ENCODE measurements around the gene RASSF7.

Gene RASSF7

DNA sequence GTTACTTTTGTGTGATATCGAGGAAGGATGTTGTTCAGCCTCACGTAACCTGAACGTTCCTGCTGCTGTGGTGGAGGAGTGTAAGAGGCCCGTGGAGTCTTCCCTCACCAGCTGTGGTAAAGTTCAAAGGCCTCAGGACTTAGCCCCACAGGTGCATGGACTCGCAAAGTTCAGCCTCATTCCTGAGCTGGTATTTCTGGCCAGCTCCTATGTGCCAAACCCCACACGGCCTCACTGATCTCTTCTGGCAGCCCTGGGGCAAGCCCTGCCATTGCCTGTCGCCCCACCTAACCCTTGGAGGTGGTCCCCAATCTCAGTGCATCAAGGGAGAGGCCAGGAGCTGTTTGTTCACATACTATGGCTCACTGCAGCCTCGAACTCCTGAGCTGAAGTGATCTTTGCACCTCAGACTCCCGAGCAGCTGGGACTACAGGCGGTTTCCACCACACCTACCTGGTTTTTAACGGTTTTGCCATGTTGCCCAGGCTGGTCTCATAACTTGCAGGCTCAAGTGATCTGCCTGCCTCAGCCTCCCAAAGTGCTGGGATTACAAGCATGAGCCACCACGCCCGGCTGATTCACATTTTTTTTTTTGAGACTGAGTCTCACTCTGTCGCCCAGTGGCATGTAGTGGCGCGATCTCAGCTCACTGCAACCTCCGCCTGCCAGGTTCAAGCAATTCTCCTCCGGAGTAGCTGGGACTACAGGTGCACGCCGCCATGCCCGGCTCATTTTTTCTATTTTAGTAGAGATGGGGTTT is 17.7 kb downstream of the RASSF7 start:
- Histone ChIP-seq H3K4me3 (replicated peaks; ENCODE audit: low read depth, low read length) (peak overlapping the region; percentile 97), H3K36me3 (ENCODE audit: control insufficient read depth, insufficient read depth, low read length) (peaks cover 5% of the 10 kb centered on the region)

DNA sequence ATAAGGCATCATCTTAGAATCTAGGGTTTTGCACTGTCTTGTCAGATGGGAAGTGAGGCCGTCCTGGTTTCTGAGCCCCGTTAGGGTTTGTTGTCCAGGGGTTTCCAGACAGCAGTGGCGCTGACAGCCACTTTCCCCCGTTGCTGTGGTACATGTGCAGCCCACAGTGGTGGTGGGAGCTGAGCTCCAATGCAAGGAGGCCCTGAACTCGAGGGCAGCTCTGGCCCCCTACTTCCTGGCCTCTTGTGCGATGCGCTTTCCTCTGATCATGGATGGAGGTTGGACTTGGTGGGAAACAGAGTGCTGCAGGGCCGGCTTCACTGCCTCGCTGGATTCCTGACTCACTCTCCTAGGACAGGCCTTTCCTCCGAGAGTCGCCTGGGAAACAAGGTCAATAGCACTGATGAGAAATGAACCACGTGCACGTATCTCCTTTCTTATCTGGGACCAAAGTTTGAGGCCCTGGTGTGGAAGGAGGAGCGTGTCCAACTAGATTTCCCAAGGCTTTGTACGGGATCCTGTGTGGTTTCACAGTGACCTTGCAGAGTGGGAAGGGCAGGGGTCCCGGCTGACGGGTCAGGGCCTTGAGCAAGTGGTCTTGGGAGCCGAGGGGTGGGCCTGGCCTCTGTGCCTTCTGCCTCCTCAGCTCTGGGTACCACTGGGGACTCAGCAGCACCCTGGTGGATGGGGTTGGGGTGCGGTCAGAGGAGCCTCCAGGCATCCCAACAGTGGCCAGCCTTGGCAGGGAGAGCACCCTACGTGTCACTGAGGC is 19.2 kb downstream of the RASSF7 start:
- peaks cover under 1% of the 10 kb centered on the region; the same call in 1 of the 2 replicates for H3K27me3 ChIP-seq (replicated peaks; ENCODE audit: control insufficient read depth, insufficient read depth, low read length)
- no peak overlapping the region for H3K4me3 ChIP-seq (replicated peaks; ENCODE audit: low read depth, low read length)
- TF ChIP-seq, protein P1, sequence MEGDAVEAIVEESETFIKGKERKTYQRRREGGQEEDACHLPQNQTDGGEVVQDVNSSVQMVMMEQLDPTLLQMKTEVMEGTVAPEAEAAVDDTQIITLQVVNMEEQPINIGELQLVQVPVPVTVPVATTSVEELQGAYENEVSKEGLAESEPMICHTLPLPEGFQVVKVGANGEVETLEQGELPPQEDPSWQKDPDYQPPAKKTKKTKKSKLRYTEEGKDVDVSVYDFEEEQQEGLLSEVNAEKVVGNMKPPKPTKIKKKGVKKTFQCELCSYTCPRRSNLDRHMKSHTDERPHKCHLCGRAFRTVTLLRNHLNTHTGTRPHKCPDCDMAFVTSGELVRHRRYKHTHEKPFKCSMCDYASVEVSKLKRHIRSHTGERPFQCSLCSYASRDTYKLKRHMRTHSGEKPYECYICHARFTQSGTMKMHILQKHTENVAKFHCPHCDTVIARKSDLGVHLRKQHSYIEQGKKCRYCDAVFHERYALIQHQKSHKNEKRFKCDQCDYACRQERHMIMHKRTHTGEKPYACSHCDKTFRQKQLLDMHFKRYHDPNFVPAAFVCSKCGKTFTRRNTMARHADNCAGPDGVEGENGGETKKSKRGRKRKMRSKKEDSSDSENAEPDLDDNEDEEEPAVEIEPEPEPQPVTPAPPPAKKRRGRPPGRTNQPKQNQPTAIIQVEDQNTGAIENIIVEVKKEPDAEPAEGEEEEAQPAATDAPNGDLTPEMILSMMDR (IDR thresholded peaks at IDR 0.05; ENCODE audit: insufficient read depth, low read length, poor library complexity, severe bottlenecking): no peak
- H3K36me3 ChIP-seq (ENCODE audit: control insufficient read depth, insufficient read depth, low read length): peaks cover 15% of the 10 kb centered on the region
- no peak for DNase-seq (ENCODE audit: extremely low read depth, insufficient read length)

More for the DNA sequence above, 17.7 kb downstream of the RASSF7 start:
- H3K27me3 ChIP-seq (replicated peaks; ENCODE audit: control insufficient read depth, insufficient read depth, low read length): peaks cover 2% of the 10 kb centered on the region; the same call in 1 of the 2 replicates
- no peak for DNase-seq (ENCODE audit: extremely low read depth, insufficient read length)
- TF ChIP-seq, protein P1 (IDR thresholded peaks at IDR 0.05; ENCODE audit: insufficient read depth, low read length, poor library complexity, severe bottlenecking): no peak

DNA sequence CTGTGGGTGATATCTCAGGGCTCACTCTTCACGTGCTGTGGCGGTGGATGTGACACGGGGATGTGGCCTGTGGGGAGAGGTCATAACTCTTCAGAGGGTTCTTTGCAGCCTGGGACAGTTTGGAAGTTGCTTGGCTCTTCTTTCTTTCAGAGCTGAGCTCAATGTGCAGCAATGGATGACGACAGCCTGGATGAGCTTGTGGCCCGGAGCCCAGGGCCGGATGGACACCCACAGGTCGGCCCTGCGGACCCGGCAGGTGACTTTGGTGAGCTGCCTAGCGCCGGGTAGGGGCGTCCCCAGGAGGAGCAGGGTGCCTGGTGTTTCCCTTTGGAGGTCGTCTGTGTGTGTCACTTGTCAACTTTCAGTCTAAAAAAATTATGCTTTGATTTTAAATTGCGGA is 20.6 kb downstream of the RASSF7 start:
- Histone ChIP-seq H3K4me3 (replicated peaks; ENCODE audit: low read depth, low read length) (no peak overlapping the region), H3K27me3 (replicated peaks; ENCODE audit: control insufficient read depth, insufficient read depth, low read length) (no peaks in the 10 kb centered on the region), H3K36me3 (ENCODE audit: control insufficient read depth, insufficient read depth, low read length) (peaks cover 16% of the 10 kb centered on the region)
- DNase-seq (ENCODE audit: extremely low read depth, insufficient read length): no peak
- TF ChIP-seq, protein P1 (IDR thresholded peaks at IDR 0.05; ENCODE audit: insufficient read depth, low read length, poor library complexity, severe bottlenecking): no peak

DNA sequence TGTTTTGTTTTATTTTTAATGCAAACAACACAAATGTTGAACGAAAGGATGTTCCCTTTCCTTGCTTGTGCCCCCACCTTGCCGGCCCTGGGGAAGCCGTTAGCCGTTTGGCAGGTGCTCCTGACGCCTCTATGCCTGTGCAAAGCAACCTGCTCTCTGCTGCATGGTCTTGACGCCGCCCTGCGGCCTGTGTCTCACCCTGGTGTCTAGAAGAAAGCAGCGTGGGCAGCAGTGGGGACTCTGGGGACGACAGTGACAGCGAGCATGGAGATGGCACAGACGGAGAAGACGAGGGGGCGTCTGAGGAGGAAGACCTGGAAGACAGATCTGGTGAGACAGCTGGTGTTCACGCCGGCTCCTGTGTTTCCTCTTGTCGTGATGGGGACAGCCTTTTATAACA is 21.0 kb downstream of the RASSF7 start:
- H3K36me3 ChIP-seq (ENCODE audit: control insufficient read depth, insufficient read depth, low read length): peaks cover 19% of the 10 kb centered on the region
- TF ChIP-seq, protein P1 (IDR thresholded peaks at IDR 0.05; ENCODE audit: insufficient read depth, low read length, poor library complexity, severe bottlenecking): no peak
- no peak for DNase-seq (ENCODE audit: extremely low read depth, insufficient read length)
- no peak overlapping the region for H3K4me3 ChIP-seq (replicated peaks; ENCODE audit: low read depth, low read length)
- H3K27me3 ChIP-seq (replicated peaks; ENCODE audit: control insufficient read depth, insufficient read depth, low read length): no peaks in the 10 kb centered on the region

DNA sequence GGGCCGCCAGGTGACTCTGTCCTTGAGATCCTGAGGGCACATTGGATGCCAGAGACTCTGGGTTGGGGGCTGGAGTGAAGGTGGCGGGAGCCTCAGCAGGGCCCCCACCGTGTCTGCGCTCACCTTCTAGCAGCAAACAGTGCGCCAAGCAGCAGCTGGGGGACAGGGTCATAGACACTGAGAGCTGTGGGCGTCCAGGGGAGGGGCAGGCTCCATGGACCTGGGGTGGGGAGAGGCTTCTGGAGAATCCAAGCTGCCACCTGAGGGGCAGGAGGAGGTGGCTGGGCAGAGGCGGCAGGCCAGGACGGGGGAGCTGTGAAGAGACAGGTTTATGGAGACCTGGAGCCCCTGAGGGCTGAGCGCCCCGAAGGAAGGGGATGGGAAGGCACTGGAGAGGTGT is 23.5 kb downstream of the RASSF7 start:
- TF ChIP-seq, protein P1 (IDR thresholded peaks at IDR 0.05; ENCODE audit: insufficient read depth, low read length, poor library complexity, severe bottlenecking): no peak
- H3K4me3 ChIP-seq (replicated peaks; ENCODE audit: low read depth, low read length): no peak overlapping the region
- H3K36me3 ChIP-seq (ENCODE audit: control insufficient read depth, insufficient read depth, low read length): peaks cover 35% of the 10 kb centered on the region

More for the DNA sequence above, 23.5 kb downstream of the RASSF7 start:
- no peak for DNase-seq (ENCODE audit: extremely low read depth, insufficient read length)
- H3K27me3 ChIP-seq (replicated peaks; ENCODE audit: control insufficient read depth, insufficient read depth, low read length): no peaks in the 10 kb centered on the region
